ENCODE data around the gene EFNB3.

The EFNB3 gene, protein sequence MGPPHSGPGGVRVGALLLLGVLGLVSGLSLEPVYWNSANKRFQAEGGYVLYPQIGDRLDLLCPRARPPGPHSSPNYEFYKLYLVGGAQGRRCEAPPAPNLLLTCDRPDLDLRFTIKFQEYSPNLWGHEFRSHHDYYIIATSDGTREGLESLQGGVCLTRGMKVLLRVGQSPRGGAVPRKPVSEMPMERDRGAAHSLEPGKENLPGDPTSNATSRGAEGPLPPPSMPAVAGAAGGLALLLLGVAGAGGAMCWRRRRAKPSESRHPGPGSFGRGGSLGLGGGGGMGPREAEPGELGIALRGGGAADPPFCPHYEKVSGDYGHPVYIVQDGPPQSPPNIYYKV

GRCh38 chr17:7704601-7705268 is at the start of gene EFNB3:
EFNB3 (plus strand) TSS chr17:7705202; CDS start chr17:7705599, 397 bp downstream.
- H3K4me3 ChIP-seq (ENCODE audit: low read length) = peak within 1 kb of the TSS; percentile 79
- H3K4me1 ChIP-seq (ENCODE audit: insufficient read depth, low read length) = peaks cover 12% of the 10 kb centered on the region; the same call in 1 of the 2 replicates
- H3K27ac ChIP-seq (ENCODE audit: low read length) = no peak within 1 kb of the TSS
- peaks cover 13% of the 10 kb centered on the region; the same call in 1 of the 2 replicates for H3K36me3 ChIP-seq (ENCODE audit: insufficient read depth, low read depth, low read length)
- H3K27me3 ChIP-seq (ENCODE audit: insufficient read depth, low read length) = peaks cover 26% of the 10 kb centered on the region
- H3K9ac ChIP-seq (ENCODE audit: low read depth, low read length) = peak within 1 kb of the TSS; percentile 66; the same call in 1 of the 2 replicates
- H3K9me3 ChIP-seq (ENCODE audit: insufficient read depth, low read depth, low read length) = no peaks in the 10 kb centered on the region

- Histone ChIP-seq H3K9me3 (ENCODE audit: insufficient read depth, low read depth, low read length) (no peaks in the 10 kb centered on the region), H3K4me3 (ENCODE audit: low read length) (no peak overlapping the region), H3K27ac (ENCODE audit: low read length) (no peak overlapping the region), H3K27me3 (ENCODE audit: insufficient read depth, low read length) (peaks cover 32% of the 10 kb centered on the region), H3K4me1 (ENCODE audit: insufficient read depth, low read length) (peaks cover 11% of the 10 kb centered on the region), H3K36me3 (ENCODE audit: insufficient read depth, low read depth, low read length) (0 out of 2 replicates have a peak, but pooled peaks cover 4% of the 10 kb centered on the region), H3K9ac (ENCODE audit: low read depth, low read length) (no peak overlapping the region)
These were observed 49.5 kb upstream of the EFNB3 start for GRCh38 chr17:7655541-7655840.

GRCh38 chr17:7656958-7657609 is 47.9 kb upstream of the EFNB3 start:
- H3K27ac ChIP-seq (ENCODE audit: low read length) = peak overlapping the region; percentile 91
- peak overlapping the region; percentile 59 for H3K4me3 ChIP-seq (ENCODE audit: low read length)
- H3K36me3 ChIP-seq (ENCODE audit: insufficient read depth, low read depth, low read length) = 0 out of 2 replicates have a peak, but pooled peaks cover 4% of the 10 kb centered on the region
- H3K9ac ChIP-seq (ENCODE audit: low read depth, low read length) = peak overlapping the region; percentile 71; the same call in 1 of the 2 replicates
- H3K27me3 ChIP-seq (ENCODE audit: insufficient read depth, low read length) = peaks cover 19% of the 10 kb centered on the region
- H3K4me1 ChIP-seq (ENCODE audit: insufficient read depth, low read length) = peaks cover 11% of the 10 kb centered on the region
- no peaks in the 10 kb centered on the region for H3K9me3 ChIP-seq (ENCODE audit: insufficient read depth, low read depth, low read length)

- no peaks in the 10 kb centered on the region for H3K27me3 ChIP-seq (ENCODE audit: insufficient read depth, low read length)
- no peak overlapping the region for H3K9ac ChIP-seq (ENCODE audit: low read depth, low read length)
- no peak overlapping the region for H3K27ac ChIP-seq (ENCODE audit: low read length)
- peaks cover 65% of the 10 kb centered on the region for H3K36me3 ChIP-seq (ENCODE audit: insufficient read depth, low read depth, low read length)
- no peaks in the 10 kb centered on the region for H3K4me1 ChIP-seq (ENCODE audit: insufficient read depth, low read length)
- no peak overlapping the region for H3K4me3 ChIP-seq (ENCODE audit: low read length)
- no peaks in the 10 kb centered on the region for H3K9me3 ChIP-seq (ENCODE audit: insufficient read depth, low read depth, low read length)
These were observed 37.2 kb upstream of the EFNB3 start for GRCh38 chr17:7667656-7668406.

DNA sequence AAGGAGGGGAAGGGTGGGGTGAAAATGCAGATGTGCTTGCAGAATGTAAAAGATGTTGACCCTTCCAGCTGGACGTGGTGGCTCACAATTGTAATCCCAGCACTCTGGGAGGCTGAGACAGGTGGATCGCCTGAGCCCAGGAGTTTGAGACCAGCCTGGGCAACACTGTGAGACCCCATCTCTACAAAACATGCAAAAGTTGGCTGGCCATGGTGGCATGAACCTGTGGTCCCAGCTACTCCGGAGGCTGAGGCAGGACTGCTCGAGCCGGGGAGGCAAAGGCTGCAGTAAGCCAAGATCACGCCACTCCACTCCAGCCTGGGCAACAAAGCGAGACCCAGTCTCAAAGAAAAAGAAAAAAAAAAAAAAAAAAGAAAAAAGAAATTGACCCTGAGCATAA is 36.5 kb upstream of the EFNB3 start:
- H3K4me3 ChIP-seq (ENCODE audit: low read length) = no peak overlapping the region
- peaks cover 71% of the 10 kb centered on the region for H3K36me3 ChIP-seq (ENCODE audit: insufficient read depth, low read depth, low read length)
- no peaks in the 10 kb centered on the region for H3K4me1 ChIP-seq (ENCODE audit: insufficient read depth, low read length)
- peaks cover 2% of the 10 kb centered on the region; the same call in 1 of the 2 replicates for H3K9me3 ChIP-seq (ENCODE audit: insufficient read depth, low read depth, low read length)
- no peak overlapping the region for H3K9ac ChIP-seq (ENCODE audit: low read depth, low read length)
- H3K27me3 ChIP-seq (ENCODE audit: insufficient read depth, low read length) = no peaks in the 10 kb centered on the region
- H3K27ac ChIP-seq (ENCODE audit: low read length) = no peak overlapping the region

DNA sequence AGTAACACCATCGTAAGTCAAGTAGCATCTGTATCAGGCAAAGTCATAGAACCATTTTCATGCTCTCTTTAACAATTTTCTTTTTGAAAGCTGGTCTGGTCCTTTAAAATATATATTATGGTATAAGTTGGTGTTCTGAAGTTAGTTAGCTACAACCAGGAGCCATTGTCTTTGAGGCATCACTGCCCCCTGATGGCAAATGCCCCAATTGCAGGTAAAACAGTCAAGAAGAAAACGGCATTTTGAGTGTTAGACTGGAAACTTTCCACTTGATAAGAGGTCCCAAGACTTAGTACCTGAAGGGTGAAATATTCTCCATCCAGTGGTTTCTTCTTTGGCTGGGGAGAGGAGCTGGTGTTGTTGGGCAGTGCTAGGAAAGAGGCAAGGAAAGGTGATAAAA is 31.8 kb upstream of the EFNB3 start:
- Histone ChIP-seq H3K4me1 (ENCODE audit: insufficient read depth, low read length) (peaks cover 13% of the 10 kb centered on the region), H3K9me3 (ENCODE audit: insufficient read depth, low read depth, low read length) (peaks cover 4% of the 10 kb centered on the region; the same call in 1 of the 2 replicates), H3K27me3 (ENCODE audit: insufficient read depth, low read length) (no peaks in the 10 kb centered on the region), H3K27ac (ENCODE audit: low read length) (no peak overlapping the region), H3K36me3 (ENCODE audit: insufficient read depth, low read depth, low read length) (peaks cover 74% of the 10 kb centered on the region), H3K4me3 (ENCODE audit: low read length) (no peak overlapping the region), H3K9ac (ENCODE audit: low read depth, low read length) (no peak overlapping the region)

- Histone ChIP-seq H3K9ac (ENCODE audit: low read depth, low read length) (no peak overlapping the region), H3K9me3 (ENCODE audit: insufficient read depth, low read depth, low read length) (peaks cover 4% of the 10 kb centered on the region; the same call in 1 of the 2 replicates), H3K4me3 (ENCODE audit: low read length) (no peak overlapping the region), H3K27me3 (ENCODE audit: insufficient read depth, low read length) (no peaks in the 10 kb centered on the region), H3K36me3 (ENCODE audit: insufficient read depth, low read depth, low read length) (peaks cover 57% of the 10 kb centered on the region), H3K4me1 (ENCODE audit: insufficient read depth, low read length) (peaks cover 16% of the 10 kb centered on the region), H3K27ac (ENCODE audit: low read length) (no peak overlapping the region)
These were observed 30.1 kb upstream of the EFNB3 start for GRCh38 chr17:7674934-7675333.

- H3K9ac ChIP-seq (ENCODE audit: low read depth, low read length) = peak overlapping the region; percentile 40; the same call in 1 of the 2 replicates
- H3K9me3 ChIP-seq (ENCODE audit: insufficient read depth, low read depth, low read length) = peaks cover 4% of the 10 kb centered on the region; the same call in 1 of the 2 replicates
- peaks cover 43% of the 10 kb centered on the region for H3K36me3 ChIP-seq (ENCODE audit: insufficient read depth, low read depth, low read length)
These were observed 28.5 kb upstream of the EFNB3 start for GRCh38 chr17:7676533-7676932.

GRCh38 chr17:7677388-7678067 is 27.5 kb upstream of the EFNB3 start:
- H3K27me3 ChIP-seq (ENCODE audit: insufficient read depth, low read length) = no peaks in the 10 kb centered on the region
- peaks cover 4% of the 10 kb centered on the region; the same call in 1 of the 2 replicates for H3K9me3 ChIP-seq (ENCODE audit: insufficient read depth, low read depth, low read length)
- peaks cover 16% of the 10 kb centered on the region for H3K4me1 ChIP-seq (ENCODE audit: insufficient read depth, low read length)
- H3K4me3 ChIP-seq (ENCODE audit: low read length) = peak overlapping the region; percentile 43
- H3K9ac ChIP-seq (ENCODE audit: low read depth, low read length) = peak overlapping the region; percentile 40; the same call in 1 of the 2 replicates
- peaks cover 34% of the 10 kb centered on the region for H3K36me3 ChIP-seq (ENCODE audit: insufficient read depth, low read depth, low read length)
- peak overlapping the region; percentile 36 for H3K27ac ChIP-seq (ENCODE audit: low read length)

More at GRCh38 chr17:7676533-7676932, 28.5 kb upstream of the EFNB3 start:
- Histone ChIP-seq H3K27me3 (ENCODE audit: insufficient read depth, low read length) (no peaks in the 10 kb centered on the region), H3K4me1 (ENCODE audit: insufficient read depth, low read length) (peaks cover 16% of the 10 kb centered on the region), H3K27ac (ENCODE audit: low read length) (peak overlapping the region; percentile 36), H3K4me3 (ENCODE audit: low read length) (peak overlapping the region; percentile 43; the same call in 1 of the 2 replicates)

- H3K36me3 ChIP-seq (ENCODE audit: insufficient read depth, low read depth, low read length) = peaks cover 20% of the 10 kb centered on the region
- peak overlapping the region; percentile 99 for H3K9ac ChIP-seq (ENCODE audit: low read depth, low read length)
- peak overlapping the region; percentile 90 for H3K4me3 ChIP-seq (ENCODE audit: low read length)
- no peaks in the 10 kb centered on the region for H3K27me3 ChIP-seq (ENCODE audit: insufficient read depth, low read length)
- no peak overlapping the region for H3K27ac ChIP-seq (ENCODE audit: low read length)
- H3K9me3 ChIP-seq (ENCODE audit: insufficient read depth, low read depth, low read length) = no peaks in the 10 kb centered on the region
- H3K4me1 ChIP-seq (ENCODE audit: insufficient read depth, low read length) = peaks cover 15% of the 10 kb centered on the region
These were observed 20.0 kb upstream of the EFNB3 start for GRCh38 chr17:7684851-7685532.

All from iPS-20b (cell line).